Smooth muscle cell of the pulmonary artery (primary cell): Measurements from ENCODE around the gene BCHE. TPM values are rescaled to one million over a fixed set of nuclear protein-coding genes. Genes with fewer than 3 reads are reported as not detected.

Experiments used
- total RNA-seq: library from RNA; depleted of rRNA; stranded (reverse); fragments of >200 nt; gene quantifications from 2 replicates; pipeline ENCODE4 v1.2.3, GENCODE V29; 2014

Gene BCHE
- total RNA-seq = 0.73 and 1.4 TPM in 2 replicates

GRCh38 chr3:165837058-165837525 is at the start of gene BCHE:
BCHE (minus strand) TSS chr3:165837423; CDS start chr3:165831033, 6,390 bp downstream.

